Fibroblast of the conjunctiva (primary cell): ENCODE data around the gene WARS2.

Experiments used
- DNase-seq: peaks from one replicate; pipeline ENCODE4 v3.0.0-alpha.2; 2010; ENCODE audit warnings: low read depth

The WARS2 gene

GRCh38 chr1:119015547-119015946 lies 124.9 kb downstream of the WARS2 start:
- no peak for DNase-seq

- no peak for DNase-seq
These were observed 128.1 kb downstream of the WARS2 start for GRCh38 chr1:119012383-119012782.

- no peak for DNase-seq
These were observed 128.7 kb downstream of the WARS2 start for GRCh38 chr1:119011706-119012105.

GRCh38 chr1:119011116-119011515 lies 129.3 kb downstream of the WARS2 start:
- no peak for DNase-seq

DNA sequence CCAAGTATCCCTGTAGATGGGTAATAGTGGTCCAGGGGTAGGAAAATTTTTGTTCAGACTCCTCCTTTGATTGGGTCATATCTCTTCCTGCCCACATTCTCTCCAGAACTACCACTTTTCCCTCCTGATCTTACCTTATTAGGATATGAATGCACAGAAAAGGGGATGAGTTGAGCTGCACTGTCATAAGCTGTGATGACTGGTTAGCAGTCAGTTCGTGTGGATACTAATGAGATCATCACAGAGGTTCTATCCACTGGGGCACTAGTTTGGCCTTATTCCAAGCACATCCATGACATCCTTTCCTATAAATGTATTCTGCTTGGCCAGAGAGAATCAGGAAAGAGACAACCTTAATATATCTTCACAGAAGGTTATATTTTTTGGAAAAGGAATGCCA lies 130.3 kb downstream of the WARS2 start:
- no peak for DNase-seq

DNA sequence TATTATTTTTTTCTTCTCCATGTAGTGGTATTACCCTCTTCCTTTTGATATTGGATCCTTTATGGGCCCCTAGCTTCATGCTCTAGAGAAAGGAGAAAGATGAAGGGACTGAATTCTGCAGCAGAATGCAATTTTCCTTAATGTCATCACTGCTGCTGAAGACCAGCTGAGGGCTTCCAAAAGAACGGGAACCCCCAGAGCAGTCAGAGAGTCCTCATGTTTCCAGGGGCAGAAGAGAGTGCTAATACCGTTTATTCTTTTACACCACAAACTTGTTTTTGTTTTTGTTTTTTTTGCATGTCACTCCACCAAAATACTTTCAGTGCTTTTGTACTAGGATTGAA lies 131.2 kb downstream of the WARS2 start:
- no peak for DNase-seq

DNA sequence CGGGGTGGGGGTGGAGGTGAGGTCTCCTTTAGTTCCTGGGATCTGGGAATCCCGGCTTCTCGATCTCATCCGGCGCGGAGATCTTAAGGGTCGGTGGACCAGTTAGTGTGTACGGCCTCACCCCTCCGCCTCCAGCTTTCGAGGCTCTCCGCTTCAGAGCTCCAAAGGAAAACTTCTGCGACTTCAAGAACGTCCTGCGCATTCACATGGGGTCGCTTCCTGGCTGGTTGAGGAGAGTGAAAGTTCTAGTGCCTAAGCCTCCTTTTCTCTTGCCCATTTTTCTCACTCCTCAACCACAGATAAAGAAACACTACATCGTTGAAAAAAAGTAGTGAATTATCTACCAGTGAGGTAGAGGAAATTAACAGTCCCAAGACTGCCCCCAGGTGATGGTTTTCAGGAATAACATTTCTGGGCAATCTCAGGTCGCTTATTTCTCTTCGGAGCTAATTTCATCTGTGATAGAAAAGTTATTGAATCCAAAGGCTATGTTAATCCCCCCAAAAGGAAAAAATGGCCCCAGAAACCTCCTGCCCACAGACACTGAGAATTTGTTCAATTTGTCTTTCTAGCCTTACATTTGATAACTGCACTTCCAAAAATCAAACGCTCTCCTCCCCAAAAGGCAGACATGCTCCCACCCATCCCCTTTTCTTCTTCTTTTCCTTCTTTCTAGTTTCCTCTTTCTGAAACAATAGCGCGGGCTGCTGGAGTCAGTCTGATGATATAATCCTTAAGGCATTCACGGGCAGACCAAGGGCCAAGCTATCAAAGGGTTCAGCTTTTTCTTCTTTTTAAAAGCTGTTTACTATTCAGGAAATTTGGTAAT lies 131.8 kb downstream of the WARS2 start:
- DNase-seq = peak; percentile 69

DNA sequence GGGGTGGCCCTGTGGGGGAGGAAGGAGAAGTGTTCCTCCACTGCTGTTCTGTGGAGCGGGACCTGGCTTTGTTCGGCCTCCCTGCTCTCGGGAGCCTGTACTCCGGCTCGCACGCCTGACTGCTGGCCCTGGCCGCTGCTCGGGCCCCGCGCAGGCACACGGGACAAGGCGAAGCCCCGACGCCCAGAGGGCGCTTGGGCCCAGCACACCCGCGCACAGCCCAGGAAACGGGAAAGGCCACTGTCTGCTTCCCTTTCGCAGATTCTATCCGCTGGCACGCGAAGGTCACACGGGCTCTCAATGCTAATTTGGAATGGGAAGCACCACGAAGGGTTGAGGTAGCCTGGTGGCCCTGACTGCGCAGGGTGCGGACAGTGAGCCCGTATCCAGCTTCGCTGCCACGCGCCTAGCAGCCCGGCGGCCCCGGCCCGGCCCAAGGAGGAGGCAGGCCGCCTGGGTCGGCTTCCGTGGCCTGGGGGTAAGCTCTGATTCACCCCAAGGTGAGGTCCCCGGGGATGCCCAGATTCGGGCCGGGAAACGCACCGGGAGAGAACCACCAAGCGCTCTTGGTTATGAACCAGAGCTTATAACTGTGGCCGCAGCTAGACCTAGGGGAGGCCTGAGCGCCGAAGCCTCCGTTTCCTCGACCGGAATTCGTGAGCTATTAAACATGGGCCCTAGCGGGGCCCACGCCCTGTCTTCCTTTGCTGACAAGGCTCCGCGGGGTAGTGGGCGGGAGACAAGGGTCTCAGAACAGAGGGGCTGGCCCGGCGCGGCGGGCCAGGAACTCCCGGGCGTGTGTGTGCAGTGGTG lies 132.6 kb downstream of the WARS2 start:
- no peak for DNase-seq

GRCh38 chr1:119007339-119007669 lies 133.1 kb downstream of the WARS2 start:
- DNase-seq = no peak

DNA sequence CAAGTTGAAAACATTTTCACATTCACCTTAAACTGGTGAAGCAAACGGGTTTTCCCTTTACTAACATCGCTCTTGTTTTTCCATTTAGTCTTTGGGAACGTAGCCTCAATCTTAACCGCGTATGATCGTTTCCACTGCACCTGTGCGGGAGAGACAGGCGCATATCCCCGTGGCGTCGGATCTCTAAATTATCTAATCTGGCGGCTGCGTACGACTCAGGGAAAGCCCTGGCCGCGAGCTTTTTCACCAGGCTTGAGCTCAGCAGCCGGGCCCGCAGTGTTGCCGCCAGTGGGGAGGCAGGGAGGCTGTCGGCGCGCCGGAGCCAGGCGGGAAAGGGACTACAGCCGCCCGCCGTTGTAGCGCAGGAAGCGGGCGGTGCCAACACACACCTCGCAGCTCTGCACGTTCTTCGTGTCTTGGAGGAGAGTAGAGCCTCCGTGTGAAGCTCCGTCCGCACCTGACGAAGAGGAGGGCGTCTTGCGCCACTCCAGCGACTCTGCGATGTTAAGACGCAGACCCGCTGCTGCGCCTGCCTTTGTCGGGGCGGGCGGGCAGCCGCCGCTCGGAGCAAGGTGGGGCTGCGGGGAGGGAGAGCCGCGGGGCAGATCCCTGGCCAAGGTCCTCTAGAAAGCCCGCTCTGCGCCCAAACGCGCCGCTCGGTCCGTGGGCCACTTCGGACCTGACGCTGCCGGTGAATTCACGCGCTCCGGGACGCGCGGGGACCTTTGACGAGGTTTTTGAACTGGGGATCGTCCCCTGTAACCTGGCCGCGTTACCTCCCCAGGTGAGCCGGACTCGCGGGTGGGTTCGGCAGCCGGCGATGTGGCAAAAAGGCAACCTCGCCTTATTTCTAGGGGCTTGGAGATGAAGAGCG lies 133.8 kb downstream of the WARS2 start:
- DNase-seq = no peak

- DNase-seq = no peak
These were observed 134.6 kb downstream of the WARS2 start for GRCh38 chr1:119005724-119006405.

GRCh38 chr1:119004781-119005180 lies 135.7 kb downstream of the WARS2 start:
- DNase-seq = no peak

GRCh38 chr1:119004129-119004527 lies 136.3 kb downstream of the WARS2 start:
- DNase-seq = no peak

DNA sequence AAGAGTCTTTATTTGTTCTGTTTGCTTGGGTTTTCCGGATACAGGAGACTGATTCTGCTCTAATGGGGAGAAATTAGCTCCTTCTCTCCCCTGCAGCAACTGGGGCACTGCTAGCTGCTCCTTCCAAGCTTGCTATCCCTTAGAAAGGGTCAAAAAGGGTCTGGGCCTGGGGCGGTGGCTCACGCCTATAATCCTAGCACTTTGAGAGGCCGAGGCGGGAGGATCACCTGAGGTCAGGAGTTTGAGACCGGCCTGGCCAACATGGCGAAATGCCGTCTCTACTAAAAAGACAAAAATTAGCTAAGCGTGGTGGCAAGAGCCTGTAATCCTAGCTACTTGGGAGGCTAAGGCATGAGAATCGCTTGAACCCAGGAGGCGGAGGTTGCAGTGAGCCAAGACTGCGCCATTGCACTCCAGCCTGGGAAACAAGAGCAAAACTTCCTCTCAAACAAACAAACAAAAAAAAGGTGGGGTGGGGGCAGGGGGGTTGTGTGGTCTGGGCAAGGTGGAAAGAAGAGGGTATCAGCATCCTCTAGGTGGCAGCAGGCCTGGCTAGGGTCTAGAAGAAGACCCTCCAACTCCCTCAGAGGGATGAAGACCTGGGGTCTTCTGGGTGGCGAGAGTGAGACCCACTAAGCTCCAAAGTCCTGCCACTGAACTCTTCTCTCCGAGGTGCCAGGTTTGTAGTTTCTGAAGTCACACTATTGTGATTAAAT lies 136.9 kb downstream of the WARS2 start:
- DNase-seq = no peak

DNA sequence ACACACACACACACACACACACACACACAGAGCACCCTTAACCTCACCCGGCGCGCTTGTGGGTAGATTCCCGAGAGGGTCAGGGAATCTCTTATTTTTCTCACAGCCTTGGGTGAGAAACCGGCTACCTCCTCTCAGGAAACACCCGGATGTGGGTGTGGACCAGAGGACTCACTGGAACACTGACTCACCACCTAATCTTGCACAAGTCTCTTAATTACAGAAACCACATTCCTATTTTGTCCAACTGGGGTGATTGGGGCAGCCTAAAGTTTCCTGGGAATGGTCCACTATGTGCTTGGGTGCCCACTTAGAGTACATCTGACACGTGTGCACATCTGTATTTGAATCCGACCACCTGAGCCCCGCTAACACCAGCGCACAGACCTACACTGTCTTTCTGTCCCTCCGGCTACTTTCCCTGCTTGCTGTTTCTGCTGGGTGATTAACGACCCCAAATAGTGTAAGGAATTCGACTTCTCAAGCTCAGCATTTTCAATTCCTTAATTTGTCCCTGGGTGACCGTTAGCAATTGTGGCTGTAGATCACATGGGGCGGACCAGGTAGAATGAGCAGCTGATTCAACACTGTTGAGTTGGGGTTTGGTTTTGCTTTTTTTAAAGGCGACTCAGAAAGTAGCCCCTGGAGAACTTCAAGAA lies 138.3 kb downstream of the WARS2 start:
- DNase-seq = peak; percentile 75

DNA sequence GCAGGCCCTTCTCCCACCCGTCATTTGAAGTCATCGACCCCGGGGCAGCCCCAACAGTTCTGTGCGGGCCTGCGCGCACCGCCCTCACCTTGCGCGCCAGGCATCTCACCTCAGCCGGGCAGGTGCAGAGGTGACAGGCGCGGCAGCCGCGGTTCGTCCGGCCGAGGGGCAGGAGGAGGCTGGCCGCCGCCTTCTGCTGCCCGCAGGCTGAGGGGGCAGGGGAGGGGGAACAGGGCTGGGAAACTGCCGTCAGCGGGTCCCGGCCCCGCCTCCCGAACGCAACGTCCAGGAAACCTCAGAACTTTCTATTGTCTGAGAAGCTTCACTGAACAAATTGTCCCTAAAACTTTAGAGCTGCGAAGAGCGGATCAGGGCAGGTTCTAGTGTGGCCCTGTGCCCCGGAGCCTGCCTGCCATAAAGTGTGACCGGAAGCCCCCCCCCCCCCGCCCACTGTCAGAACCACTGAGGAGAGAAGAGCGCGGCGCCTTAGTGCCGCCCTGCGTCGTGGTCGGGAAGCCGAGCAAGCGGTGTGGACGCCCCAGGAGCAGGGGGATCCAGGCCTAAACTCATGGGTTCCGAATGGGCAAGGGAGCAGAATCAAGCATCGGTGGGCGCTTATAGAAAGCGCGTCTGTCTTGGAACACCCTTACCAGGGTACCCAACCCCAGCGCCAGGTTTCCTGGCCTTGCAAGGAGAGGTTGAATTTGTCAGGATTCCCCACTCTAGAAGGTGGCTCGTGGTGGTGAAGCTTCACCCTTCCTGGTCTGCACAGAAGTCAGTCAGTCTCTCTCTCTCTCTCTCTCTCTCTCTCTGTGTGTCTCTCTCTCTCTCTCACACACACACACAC lies 139.0 kb downstream of the WARS2 start:
- DNase-seq = no peak

- no peak for DNase-seq
These were observed 139.9 kb downstream of the WARS2 start for GRCh38 chr1:119000371-119001180.

GRCh38 chr1:118999348-119000071 lies 140.9 kb downstream of the WARS2 start:
- DNase-seq = no peak
